WTC11 (cell line): ENCODE measurements around the gene AFF3. TPM values are rescaled to one million over a fixed set of nuclear protein-coding genes. Genes with fewer than 3 reads are reported as not detected.

Source experiments
- ATAC-seq: fragments of 200-7000 bp; cut with Tn5 transposase; 2 replicates; pipeline ENCODE4 v1.10.0; 2021; ENCODE audit warnings: mild to moderate bottlenecking, moderate library complexity
- CTCF ChIA-PET: fragments of 300-600 bp; sonication (Branson Sonifier 250); formaldehyde crosslinking; loops from one replicate; lab custom pipeline; 2021; ENCODE audit warnings: antibody characterized with exemption; lab: Charles Lee
- POLR2A ChIA-PET: fragments of 350-600 bp; sonication (Branson Sonifier 250); formaldehyde crosslinking; loops from one replicate; lab custom pipeline; 2021; ENCODE audit warnings: antibody characterized with exemption; lab: Charles Lee
- DNase-seq: peaks from one replicate; pipeline ENCODE4 v3.0.0; 2021; ENCODE audit warnings: low spot score
- H3K27ac Mint-ChIP-seq: 2 replicates; pipeline ENCODE4 v1.8.0; 2021; ENCODE audit warnings: mixed read lengths
- H3K27me3 Mint-ChIP-seq: 2 replicates; pipeline ENCODE4 v1.8.0; 2021; ENCODE audit warnings: low read depth, mild to moderate bottlenecking, moderate library complexity, mixed read lengths
- H3K36me3 Mint-ChIP-seq: 2 replicates; pipeline ENCODE4 v1.8.0; 2021; ENCODE audit warnings: mixed read lengths
- H3K4me1 Mint-ChIP-seq: 2 replicates; pipeline ENCODE4 v1.8.0; 2022; ENCODE audit warnings: mixed read lengths
- H3K4me3 Mint-ChIP-seq: 2 replicates; pipeline ENCODE4 v1.8.0; 2021; ENCODE audit warnings: mild to moderate bottlenecking, moderate library complexity, mixed read lengths
- H3K9me3 Mint-ChIP-seq: 2 replicates; pipeline ENCODE4 v1.8.0; 2021; ENCODE audit warnings: mixed read lengths
- ATF1 ChIP-seq: sonication (generic); formaldehyde crosslinking; IDR thresholded peaks from 2 replicates; pipeline ENCODE4 v1.8.1; 2023; ENCODE audit warnings: mild to moderate bottlenecking, moderate library complexity, missing genetic modification reagents
- ESRRA ChIP-seq: sonication (generic); formaldehyde crosslinking; IDR thresholded peaks from 2 replicates; pipeline ENCODE4 v1.8.1; 2022; ENCODE audit warnings: mild to moderate bottlenecking, missing genetic modification reagents, borderline replicate concordance
- FOXK1 ChIP-seq: sonication (generic); formaldehyde crosslinking; IDR thresholded peaks from 2 replicates; pipeline ENCODE4 v1.8.0; 2022; ENCODE audit warnings: mild to moderate bottlenecking, moderate library complexity, missing genetic modification reagents
- RELA ChIP-seq: sonication (generic); formaldehyde crosslinking; IDR thresholded peaks from 2 replicates; pipeline ENCODE4 v1.8.1; 2022; ENCODE audit warnings: missing genetic modification reagents, mild to moderate bottlenecking, borderline replicate concordance
- ZBTB21 ChIP-seq: sonication (generic); formaldehyde crosslinking; IDR thresholded peaks from 2 replicates; pipeline ENCODE4 v1.8.1; 2023; ENCODE audit warnings: mild to moderate bottlenecking, missing genetic modification reagents, borderline replicate concordance
- ZNF317 ChIP-seq: sonication (generic); formaldehyde crosslinking; IDR thresholded peaks from 2 replicates; pipeline ENCODE4 v1.8.1; 2023; ENCODE audit warnings: low read depth, mild to moderate bottlenecking, moderate library complexity, missing genetic modification reagents, borderline replicate concordance
- total RNA-seq: library from RNA; stranded (reverse); gene quantifications from 3 replicates; pipeline ENCODE4 v1.2.3, GENCODE V29; 2021
- TF ChIP-seq, protein P1 (sequence below): sonication (generic); formaldehyde crosslinking; conservative IDR thresholded peaks from 2 replicates; pipeline ENCODE4 v1.8.1; 2023; ENCODE audit warnings: mild to moderate bottlenecking, low read depth, missing genetic modification reagents, moderate library complexity
- TF ChIP-seq, protein P2 (sequence below): sonication (generic); formaldehyde crosslinking; IDR thresholded peaks from 2 replicates; pipeline ENCODE4 v1.8.1; 2022; ENCODE audit warnings: mild to moderate bottlenecking, moderate library complexity, missing genetic modification reagents
- TF ChIP-seq, protein P3 (sequence below): sonication (generic); formaldehyde crosslinking; IDR thresholded peaks from 2 replicates; pipeline ENCODE4 v1.8.1; 2023; ENCODE audit warnings: mild to moderate bottlenecking, missing genetic modification reagents, borderline replicate concordance
- TF ChIP-seq, protein P4 (sequence below): sonication (generic); formaldehyde crosslinking; IDR thresholded peaks from 2 replicates; pipeline ENCODE4 v1.8.1; 2023; ENCODE audit warnings: mild to moderate bottlenecking, missing genetic modification reagents

The AFF3 gene
- total RNA-seq, 1 experiment from 2014 or later, result 1.2 TPM

DNA sequence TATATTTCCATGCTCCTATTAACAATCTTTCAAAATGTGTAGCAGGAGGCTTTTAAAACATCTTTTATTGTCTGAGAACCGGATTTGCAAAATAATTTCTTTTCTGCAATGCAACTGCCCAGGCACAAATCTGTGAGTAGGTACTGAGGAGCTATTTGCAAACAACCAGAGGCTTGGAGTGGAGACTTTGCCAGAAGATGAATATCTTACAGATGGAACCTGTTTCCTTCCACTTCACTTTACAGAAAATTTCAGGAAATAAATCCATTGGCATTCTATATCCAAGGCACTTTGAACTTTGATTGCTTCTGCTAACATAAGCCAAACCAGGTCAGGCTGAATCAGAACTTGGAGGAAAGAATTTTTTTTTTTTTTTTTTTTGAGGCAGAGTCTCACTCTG lies 415.2 kb downstream of the AFF3 start (continued):
- TF ChIP-seq, protein P1, sequence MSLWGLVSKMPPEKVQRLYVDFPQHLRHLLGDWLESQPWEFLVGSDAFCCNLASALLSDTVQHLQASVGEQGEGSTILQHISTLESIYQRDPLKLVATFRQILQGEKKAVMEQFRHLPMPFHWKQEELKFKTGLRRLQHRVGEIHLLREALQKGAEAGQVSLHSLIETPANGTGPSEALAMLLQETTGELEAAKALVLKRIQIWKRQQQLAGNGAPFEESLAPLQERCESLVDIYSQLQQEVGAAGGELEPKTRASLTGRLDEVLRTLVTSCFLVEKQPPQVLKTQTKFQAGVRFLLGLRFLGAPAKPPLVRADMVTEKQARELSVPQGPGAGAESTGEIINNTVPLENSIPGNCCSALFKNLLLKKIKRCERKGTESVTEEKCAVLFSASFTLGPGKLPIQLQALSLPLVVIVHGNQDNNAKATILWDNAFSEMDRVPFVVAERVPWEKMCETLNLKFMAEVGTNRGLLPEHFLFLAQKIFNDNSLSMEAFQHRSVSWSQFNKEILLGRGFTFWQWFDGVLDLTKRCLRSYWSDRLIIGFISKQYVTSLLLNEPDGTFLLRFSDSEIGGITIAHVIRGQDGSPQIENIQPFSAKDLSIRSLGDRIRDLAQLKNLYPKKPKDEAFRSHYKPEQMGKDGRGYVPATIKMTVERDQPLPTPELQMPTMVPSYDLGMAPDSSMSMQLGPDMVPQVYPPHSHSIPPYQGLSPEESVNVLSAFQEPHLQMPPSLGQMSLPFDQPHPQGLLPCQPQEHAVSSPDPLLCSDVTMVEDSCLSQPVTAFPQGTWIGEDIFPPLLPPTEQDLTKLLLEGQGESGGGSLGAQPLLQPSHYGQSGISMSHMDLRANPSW (CRISPR knock-in tag), result no peak
- TF ChIP-seq ZNF317 (no peak), ESRRA (no peak), ATF1 (CRISPR knock-in tag) (no peak), FOXK1 (CRISPR knock-in tag) (no peak)
- TF ChIP-seq, protein P2, sequence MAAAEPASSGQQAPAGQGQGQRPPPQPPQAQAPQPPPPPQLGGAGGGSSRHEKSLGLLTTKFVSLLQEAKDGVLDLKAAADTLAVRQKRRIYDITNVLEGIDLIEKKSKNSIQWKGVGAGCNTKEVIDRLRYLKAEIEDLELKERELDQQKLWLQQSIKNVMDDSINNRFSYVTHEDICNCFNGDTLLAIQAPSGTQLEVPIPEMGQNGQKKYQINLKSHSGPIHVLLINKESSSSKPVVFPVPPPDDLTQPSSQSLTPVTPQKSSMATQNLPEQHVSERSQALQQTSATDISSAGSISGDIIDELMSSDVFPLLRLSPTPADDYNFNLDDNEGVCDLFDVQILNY (CRISPR knock-in tag), result no peak
- TF ChIP-seq, protein P3, sequence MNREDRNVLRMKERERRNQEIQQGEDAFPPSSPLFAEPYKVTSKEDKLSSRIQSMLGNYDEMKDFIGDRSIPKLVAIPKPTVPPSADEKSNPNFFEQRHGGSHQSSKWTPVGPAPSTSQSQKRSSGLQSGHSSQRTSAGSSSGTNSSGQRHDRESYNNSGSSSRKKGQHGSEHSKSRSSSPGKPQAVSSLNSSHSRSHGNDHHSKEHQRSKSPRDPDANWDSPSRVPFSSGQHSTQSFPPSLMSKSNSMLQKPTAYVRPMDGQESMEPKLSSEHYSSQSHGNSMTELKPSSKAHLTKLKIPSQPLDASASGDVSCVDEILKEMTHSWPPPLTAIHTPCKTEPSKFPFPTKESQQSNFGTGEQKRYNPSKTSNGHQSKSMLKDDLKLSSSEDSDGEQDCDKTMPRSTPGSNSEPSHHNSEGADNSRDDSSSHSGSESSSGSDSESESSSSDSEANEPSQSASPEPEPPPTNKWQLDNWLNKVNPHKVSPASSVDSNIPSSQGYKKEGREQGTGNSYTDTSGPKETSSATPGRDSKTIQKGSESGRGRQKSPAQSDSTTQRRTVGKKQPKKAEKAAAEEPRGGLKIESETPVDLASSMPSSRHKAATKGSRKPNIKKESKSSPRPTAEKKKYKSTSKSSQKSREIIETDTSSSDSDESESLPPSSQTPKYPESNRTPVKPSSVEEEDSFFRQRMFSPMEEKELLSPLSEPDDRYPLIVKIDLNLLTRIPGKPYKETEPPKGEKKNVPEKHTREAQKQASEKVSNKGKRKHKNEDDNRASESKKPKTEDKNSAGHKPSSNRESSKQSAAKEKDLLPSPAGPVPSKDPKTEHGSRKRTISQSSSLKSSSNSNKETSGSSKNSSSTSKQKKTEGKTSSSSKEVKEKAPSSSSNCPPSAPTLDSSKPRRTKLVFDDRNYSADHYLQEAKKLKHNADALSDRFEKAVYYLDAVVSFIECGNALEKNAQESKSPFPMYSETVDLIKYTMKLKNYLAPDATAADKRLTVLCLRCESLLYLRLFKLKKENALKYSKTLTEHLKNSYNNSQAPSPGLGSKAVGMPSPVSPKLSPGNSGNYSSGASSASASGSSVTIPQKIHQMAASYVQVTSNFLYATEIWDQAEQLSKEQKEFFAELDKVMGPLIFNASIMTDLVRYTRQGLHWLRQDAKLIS (CRISPR knock-in tag), result no peak

DNA sequence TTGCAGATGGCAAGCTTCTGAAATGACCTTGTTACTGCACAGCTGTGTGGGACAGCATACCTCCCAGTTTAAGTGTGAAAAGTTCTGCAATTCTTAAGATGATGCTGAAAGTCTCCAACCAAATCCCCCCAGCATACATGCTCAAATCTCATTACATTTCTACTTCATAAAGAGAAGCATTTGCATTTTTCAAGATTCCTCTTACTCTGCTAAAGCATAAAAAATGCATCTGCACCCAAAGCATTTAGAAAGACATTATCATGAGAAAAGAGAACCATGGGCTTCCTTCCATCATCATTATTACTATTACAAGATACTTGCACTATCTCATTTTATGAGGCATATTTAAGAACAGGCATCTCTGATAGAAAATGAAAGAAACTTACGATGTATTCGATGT lies 415.7 kb downstream of the AFF3 start:
- Mint-ChIP-seq H3K36me3 (peaks cover 12% of the 10 kb centered on the region), H3K4me3 (no peak overlapping the region), H3K27me3 (no peaks in the 10 kb centered on the region), H3K27ac (no peak overlapping the region), H3K4me1 (peaks cover 14% of the 10 kb centered on the region), H3K9me3 (peaks cover 21% of the 10 kb centered on the region)
- DNase-seq (no peak), ATAC-seq (no peak)
- CTCF ChIA-PET, result interaction anchor here (0.7 to 2.2 kb wide), 3 partner anchors 52 to 534 kb away, joined by 3 to 10 read pairs (median 7); no protein-coding TSS in a partner anchor
- TF ChIP-seq, protein P1 (CRISPR knock-in tag), result no peak
- no peak for TF ChIP-seq ESRRA
- TF ChIP-seq ZBTB21 (CRISPR knock-in tag), result no peak
- TF ChIP-seq, protein P4, sequence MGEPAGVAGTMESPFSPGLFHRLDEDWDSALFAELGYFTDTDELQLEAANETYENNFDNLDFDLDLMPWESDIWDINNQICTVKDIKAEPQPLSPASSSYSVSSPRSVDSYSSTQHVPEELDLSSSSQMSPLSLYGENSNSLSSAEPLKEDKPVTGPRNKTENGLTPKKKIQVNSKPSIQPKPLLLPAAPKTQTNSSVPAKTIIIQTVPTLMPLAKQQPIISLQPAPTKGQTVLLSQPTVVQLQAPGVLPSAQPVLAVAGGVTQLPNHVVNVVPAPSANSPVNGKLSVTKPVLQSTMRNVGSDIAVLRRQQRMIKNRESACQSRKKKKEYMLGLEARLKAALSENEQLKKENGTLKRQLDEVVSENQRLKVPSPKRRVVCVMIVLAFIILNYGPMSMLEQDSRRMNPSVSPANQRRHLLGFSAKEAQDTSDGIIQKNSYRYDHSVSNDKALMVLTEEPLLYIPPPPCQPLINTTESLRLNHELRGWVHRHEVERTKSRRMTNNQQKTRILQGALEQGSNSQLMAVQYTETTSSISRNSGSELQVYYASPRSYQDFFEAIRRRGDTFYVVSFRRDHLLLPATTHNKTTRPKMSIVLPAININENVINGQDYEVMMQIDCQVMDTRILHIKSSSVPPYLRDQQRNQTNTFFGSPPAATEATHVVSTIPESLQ (CRISPR knock-in tag), result no peak
- no peak for TF ChIP-seq FOXK1 (CRISPR knock-in tag)
- POLR2A ChIA-PET, result no interaction called here

DNA sequence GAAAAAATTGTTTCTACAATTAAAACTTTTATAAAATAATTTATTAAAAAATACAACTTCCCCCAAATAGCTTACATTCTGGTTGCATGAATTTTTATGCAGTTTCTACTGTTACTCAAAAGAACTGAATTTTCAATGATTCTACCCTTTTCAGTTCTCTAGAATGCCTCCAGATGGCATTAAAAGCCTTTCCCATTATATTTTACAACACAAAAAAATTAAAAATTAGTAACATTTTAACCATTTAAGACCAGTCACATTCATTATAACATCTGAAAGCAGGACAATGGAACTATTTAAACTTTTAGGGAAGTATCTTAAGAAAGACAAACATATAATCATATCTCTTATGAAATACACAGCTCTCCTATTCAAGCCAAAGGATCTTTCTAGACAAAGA lies 416.6 kb downstream of the AFF3 start:
- DNase-seq (no peak), ATAC-seq (no peak)
- Mint-ChIP-seq H3K36me3 (peaks cover 16% of the 10 kb centered on the region), H3K9me3 (peaks cover 25% of the 10 kb centered on the region), H3K4me3 (no peak overlapping the region), H3K27me3 (no peaks in the 10 kb centered on the region), H3K27ac (no peak overlapping the region), H3K4me1 (peaks cover 14% of the 10 kb centered on the region)
- ChIA-PET POLR2A (no interaction called here), CTCF (interaction anchor here (1.5 to 2.2 kb wide), 3 partner anchors 94 to 535 kb away, joined by 3 to 10 read pairs (median 7); no protein-coding TSS in a partner anchor)
- no peak for TF ChIP-seq RELA (CRISPR knock-in tag)
